Naive thymus-derived CD4-positive, alpha-beta T cell (primary cell): ENCODE results near the gene SPAG9. TPM values are rescaled to one million over a fixed set of nuclear protein-coding genes. Genes with fewer than 3 reads are reported as not detected.

ENCODE experiments used
- ATAC-seq: fragments of 150-1000 bp; cut with Tn5 transposase; 2 replicates; pipeline ENCODE4 v1.10.0; 2021; ENCODE audit warnings: mild to moderate bottlenecking, moderate library complexity
- CTCF ChIA-PET: fragments of 350-600 bp; sonication (Branson Sonifier 250); formaldehyde crosslinking; loops from one replicate; lab custom pipeline; 2021; ENCODE audit warnings: antibody characterized with exemption; lab: Charles Lee
- POLR2A ChIA-PET: fragments of 350-600 bp; sonication (Branson Sonifier 250); formaldehyde crosslinking; loops from one replicate; lab custom pipeline; 2021; ENCODE audit warnings: antibody characterized with exemption, inconsistent platforms; lab: Charles Lee
- DNase-seq, 9 donors: peaks; one replicate each; pipeline versions ENCODE4 v3.0.0 to v3.0.0-alpha.2; 2020 to 2022; ENCODE audit warnings: mixed read lengths in 1 of 9
- H3K27ac ChIP-seq: one replicate; pipeline ENCODE4 v1.7.0; 2013; ENCODE audit warnings: mild to moderate bottlenecking, low read depth, low read length, moderate library complexity
- H3K27me3 ChIP-seq, 2 donors: one replicate each; pipeline ENCODE4 v1.7.0; 2013; ENCODE audit warnings: low read length in 2 of 2, mild to moderate bottlenecking in 2 of 2, moderate library complexity in 2 of 2; ENCODE audit not compliant: control insufficient read depth in 2 of 2, insufficient read depth in 2 of 2
- H3K36me3 ChIP-seq, 3 experiments: 1 replicate in 2 of 3; 2 replicates in 1 of 3; pipeline ENCODE4 v1.7.0; 2013; ENCODE audit warnings: low read length in 3 of 3, mild to moderate bottlenecking in 3 of 3, moderate library complexity in 1 of 3; ENCODE audit not compliant: insufficient read depth in 3 of 3, control insufficient read depth in 2 of 3
- H3K4me1 ChIP-seq, 2 donors: one replicate each; pipeline ENCODE4 v1.7.0; 2013; ENCODE audit warnings: low read length in 2 of 2, mild to moderate bottlenecking in 2 of 2, moderate library complexity in 1 of 2; ENCODE audit not compliant: control insufficient read depth in 2 of 2, insufficient read depth in 2 of 2
- H3K4me3 ChIP-seq: 2 replicates; pipeline ENCODE4 v1.7.0; 2013; ENCODE audit warnings: mild to moderate bottlenecking, low read length
- H3K9me3 ChIP-seq, 3 experiments: 1 replicate in 2 of 3; 2 replicates in 1 of 3; pipeline ENCODE4 v1.7.0; 2013; ENCODE audit warnings: low read length in 3 of 3; ENCODE audit not compliant: control insufficient read depth in 2 of 3
- H3K27ac Mint-ChIP-seq, 9 donors: one replicate each; pipeline ENCODE4 v1.8.0; 2020 to 2022; ENCODE audit warnings: mixed read lengths in 9 of 9, mild to moderate bottlenecking in 8 of 9, moderate library complexity in 5 of 9, inconsistent platforms in 2 of 9
- H3K27me3 Mint-ChIP-seq, 5 donors: one replicate each; pipeline ENCODE4 v1.8.0; 2021 to 2022; ENCODE audit warnings: mixed read lengths in 5 of 5, mild to moderate bottlenecking in 1 of 5
- H3K36me3 Mint-ChIP-seq, 5 donors: one replicate each; pipeline ENCODE4 v1.8.0; 2020 to 2022; ENCODE audit warnings: mixed read lengths in 5 of 5, mild to moderate bottlenecking in 3 of 5, inconsistent platforms in 1 of 5
- H3K4me1 Mint-ChIP-seq, 7 donors: one replicate each; pipeline ENCODE4 v1.8.0; 2020 to 2022; ENCODE audit warnings: mixed read lengths in 7 of 7, mild to moderate bottlenecking in 3 of 7, inconsistent platforms in 1 of 7
- H3K4me3 Mint-ChIP-seq, 10 donors: one replicate each; pipeline ENCODE4 v1.8.0; 2020 to 2022; ENCODE audit warnings: mild to moderate bottlenecking in 10 of 10, mixed read lengths in 10 of 10, moderate library complexity in 6 of 10, inconsistent platforms in 2 of 10
- H3K9me3 Mint-ChIP-seq, 11 donors: one replicate each; pipeline ENCODE4 v1.8.0; 2020 to 2022; ENCODE audit warnings: mixed read lengths in 11 of 11, mild to moderate bottlenecking in 4 of 11, inconsistent platforms in 1 of 11, moderate library complexity in 1 of 11
- intact Hi-C, 2 donors: fragments of 100-400 bp; cut with micrococcal nuclease; formaldehyde crosslinking; loops; one replicate each; pipeline ENCODE4 v1.15.1; 2023
- polyA plus RNA-seq, 2 donors: library from polyadenylated mRNA; unstranded; fragments of 300-500 nt; fragmentation: Illumina TruSeq; gene quantifications; one replicate each; pipeline ENCODE4 v1.2.3, GENCODE V29; 2021
- total RNA-seq, 6 experiments: library from RNA in 5 of 6; stranded (reverse) in 5 of 6; gene quantifications; 1 replicate in 5 of 6; 2 replicates in 1 of 6; pipeline ENCODE4 v1.2.3 and lab custom pipeline; 2021 to 2026

SPAG9 gene
- total and polyA plus RNA-seq, 7 experiments from 2014 or later: 3.3 to 73.4 (median 52.9) TPM

DNA sequence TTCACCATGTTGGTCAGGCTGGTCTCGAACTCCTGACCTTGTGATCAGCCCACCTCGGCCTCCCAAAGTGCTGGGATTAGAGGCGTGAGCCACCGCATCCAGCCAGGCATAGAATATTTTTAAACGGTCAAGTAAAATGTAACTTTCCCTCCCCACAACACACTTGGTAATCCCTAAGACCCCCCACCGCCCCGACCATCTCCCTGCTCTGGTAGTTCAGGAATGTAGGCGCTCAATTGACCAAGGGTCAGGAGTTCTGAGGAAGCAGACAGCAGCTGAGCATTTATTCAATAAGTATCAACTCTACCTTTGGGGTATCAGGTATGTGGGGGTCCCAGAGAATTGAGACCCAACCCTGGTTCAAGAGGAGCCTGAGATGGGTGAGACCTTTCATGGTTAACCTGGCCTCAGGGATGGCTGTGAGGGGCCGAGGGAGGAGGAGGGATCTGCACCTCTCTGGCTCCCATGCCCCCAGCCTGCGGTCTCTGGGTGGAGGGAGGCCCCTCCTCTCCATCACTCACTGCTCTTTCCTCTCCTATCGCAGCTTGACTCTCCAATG, 206.1 kb downstream of the SPAG9 start:
- DNase-seq (no peak), ATAC-seq (no peak)
- no peaks in the 10 kb centered on the region for H3K27me3 ChIP-seq
- Mint-ChIP-seq H3K36me3 (no peaks in the 10 kb centered on the region), H3K9me3 (no peaks in the 10 kb centered on the region), H3K27ac (peak overlapping the region in 5 of 9 donors; percentile 29 to 98 (median 73)), H3K4me3 (peak overlapping the region in 1 of 10 donors; percentile 37), H3K4me1 (peaks cover 32 to 82% (median 69%) of the 10 kb centered on the region in 7 donors), H3K27me3 (no peaks in the 10 kb centered on the region)
- ChIA-PET CTCF (interaction anchor here (0.7 to 0.8 kb wide), 2 partner anchors 12 to 15 kb away, joined by 3 to 4 read pairs; no protein-coding TSS in a partner anchor), POLR2A (interaction anchor here (1.0 to 34.4 kb wide), 7 partner anchors 9 to 56 kb away, joined by 3 to 828 read pairs (median 14); partner anchors contain the start of gene TOB1)
- H3K9me3 ChIP-seq: no peaks in the 10 kb centered on the region
- H3K4me3 ChIP-seq: no peak overlapping the region
- peaks cover 43 to 73% of the 10 kb centered on the region in 2 donors for H3K4me1 ChIP-seq
- intact Hi-C loops: loop anchor here in 1 of 2 donors (5.0 kb wide), 1 partner anchor 513 kb away; no protein-coding TSS in a partner anchor
- H3K36me3 ChIP-seq: no peaks in the 10 kb centered on the region
- H3K27ac ChIP-seq: no peak overlapping the region

DNA sequence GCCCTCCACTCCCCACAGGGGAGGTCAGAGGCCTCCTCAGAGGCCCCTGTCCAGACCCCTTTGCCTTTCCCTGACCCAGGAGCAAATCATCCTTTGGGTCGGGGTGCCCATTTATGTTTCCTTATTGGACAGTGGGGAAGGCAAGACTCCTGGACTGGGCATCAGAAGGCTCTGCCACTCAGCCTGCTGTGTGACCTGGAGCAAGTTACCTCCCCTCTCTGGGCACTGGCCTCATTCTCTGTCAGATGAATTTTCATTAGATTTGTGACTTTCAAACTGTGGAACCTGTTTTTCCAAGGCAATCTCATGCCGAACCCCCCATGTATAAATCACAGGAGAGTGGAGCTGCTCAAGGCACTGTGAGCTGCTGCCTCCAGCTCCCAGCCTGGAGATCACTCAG, 207.5 kb downstream of the SPAG9 start:
- ATAC-seq (no peak), DNase-seq (no peak)
- H3K36me3 Mint-ChIP-seq: no peaks in the 10 kb centered on the region
- ChIA-PET POLR2A (interaction anchor here (0.7 to 34.4 kb wide), 10 partner anchors 8 to 54 kb away, joined by 3 to 828 read pairs (median 6); partner anchors contain the start of gene TOB1), CTCF (interaction anchor here (1.2 to 1.9 kb wide), 2 partner anchors 18 to 60 kb away, joined by 3 to 7 read pairs; no protein-coding TSS in a partner anchor)
- peaks cover 35 to 82% (median 67%) of the 10 kb centered on the region in 7 donors for H3K4me1 Mint-ChIP-seq
- no peaks in the 10 kb centered on the region for H3K27me3 ChIP-seq
- no peaks in the 10 kb centered on the region for H3K36me3 ChIP-seq
- intact Hi-C loops: no loop called here
- no peak overlapping the region for H3K4me3 ChIP-seq
- no peaks in the 10 kb centered on the region for H3K9me3 Mint-ChIP-seq
- no peak overlapping the region for H3K27ac ChIP-seq
- H3K27me3 Mint-ChIP-seq: peaks cover 0 to 2% (median 0%) of the 10 kb centered on the region in 5 donors
- no peaks in the 10 kb centered on the region for H3K9me3 ChIP-seq
- peak overlapping the region in 7 of 9 donors; percentile 49 to 98 (median 90) for H3K27ac Mint-ChIP-seq
- peak overlapping the region in 2 of 10 donors; percentile 30 to 72 for H3K4me3 Mint-ChIP-seq
- H3K4me1 ChIP-seq: peaks cover 45 to 73% of the 10 kb centered on the region in 2 donors

Other genes starting within 250 kb of the SPAG9 start
- gene NME1, start 32.7 kb upstream of the SPAG9 start, total RNA-seq: 100 to 1,000 TPM in 1 of 5 experiments, 10 to 100 TPM in 4; 13.4 to 159 (median 20.1) TPM
- 10 to 100 TPM; 58.9 to 59.7 TPM for gene NME1, start 32.7 kb upstream of the SPAG9 start, polyA plus RNA-seq
- 100 to 1,000 TPM; 133 to 457 (median 179) TPM for gene NME2, start 45.5 kb upstream of the SPAG9 start, total RNA-seq
- 100 to 1,000 TPM; 255 to 280 TPM for gene NME2, start 45.5 kb upstream of the SPAG9 start, polyA plus RNA-seq
- gene MBTD1, start 139.2 kb upstream of the SPAG9 start, total RNA-seq: 10 to 100 TPM; 16.9 to 35.8 (median 28.9) TPM
- 1 to 10 TPM; 7.0 to 8.3 TPM for gene MBTD1, start 139.2 kb upstream of the SPAG9 start, polyA plus RNA-seq
- 10 to 100 TPM; 31.1 to 46.2 (median 45.5) TPM for gene UTP18, start 139.7 kb upstream of the SPAG9 start, total RNA-seq
- gene UTP18, start 139.7 kb upstream of the SPAG9 start, polyA plus RNA-seq: 10 to 100 TPM; 51.5 to 71.6 TPM